Measurements from ENCODE around the gene CEMIP. TPM values are rescaled to one million over a fixed set of nuclear protein-coding genes. Genes with fewer than 3 reads are reported as not detected.

CEMIP gene
- total and polyA plus RNA-seq, 2 of the 13 experiments (the other 11 are each of a cell fraction or from before 2014, with no cell fraction given): 4.3 to 28.5 TPM

- Histone ChIP-seq H3K79me2 (ENCODE audit: insufficient read depth, low read length) (peaks cover 6% of the 10 kb centered on the region), H3K4me2 (ENCODE audit: low read depth, low read length) (no peak overlapping the region), H3K27me3 (ENCODE audit: control insufficient read depth in 1 of 2, insufficient read depth in 2 of 2, low read length in 2 of 2) (no peaks in the 10 kb centered on the region), H4K20me1 (ENCODE audit: insufficient read depth, low read length) (no peaks in the 10 kb centered on the region; the same call in 1 of the 2 replicates), H2AFZ (ENCODE audit: low read length) (no peak overlapping the region), H3K27ac (ENCODE audit: extremely low read length, insufficient read depth, low read length) (no peak overlapping the region), H3K4me3 (replicated peaks in 1 of 3; ENCODE audit: insufficient read depth in 1 of 3, low read depth in 2 of 3, low read length in 3 of 3) (no peak overlapping the region), H3K9me3 (ENCODE audit: low read length) (no peaks in the 10 kb centered on the region), H3K36me3 (replicated peaks in 1 of 2; ENCODE audit: control insufficient read depth in 1 of 2, insufficient read depth in 2 of 2, low read length in 2 of 2) (peaks cover 6 to 30% of the 10 kb centered on the region in 2 experiments; a peak in 4 of 5 replicates), H3K4me1 (ENCODE audit: insufficient read depth, low read length) (no peaks in the 10 kb centered on the region), H3K9ac (ENCODE audit: insufficient read depth, low read depth, low read length) (no peak overlapping the region)
- no peak for TF ChIP-seq ZNF513 (CRISPR knock-in tag; conservative IDR thresholded peaks at IDR 0.05)
- DNase-seq (ENCODE audit: low spot score): no peak
- ATAC-seq: no peak
- POLR2A ChIA-PET: no interaction called here
- in situ Hi-C loops (cut with HindIII; ENCODE audit: extremely low pct_ligation_motif_present, low pct_unique_long_range_greater_than_20kb): loop anchor here (10.0 kb wide), 1 partner anchor 414 kb away; no protein-coding TSS in a partner anchor
- no peak for FAIRE-seq
- intact Hi-C loops (cut with micrococcal nuclease; ENCODE audit: unreplicated experiment): loop anchor here (5.0 kb wide), 1 partner anchor 128 kb away; no protein-coding TSS in a partner anchor
- BruUV-seq (replicated peaks): TSS peak; percentile 55
- CTCF ChIA-PET (ENCODE audit: low intra/inter-chr PET ratio, low total read pairs): no interaction called here
- WGBS (ENCODE audit: low lambda C conversion rate): 94% methylated on average over 7 of the region's 7 CpGs
Measured at GRCh38 chr15:80978685-80979329, 199.6 kb downstream of the CEMIP start.

DNA sequence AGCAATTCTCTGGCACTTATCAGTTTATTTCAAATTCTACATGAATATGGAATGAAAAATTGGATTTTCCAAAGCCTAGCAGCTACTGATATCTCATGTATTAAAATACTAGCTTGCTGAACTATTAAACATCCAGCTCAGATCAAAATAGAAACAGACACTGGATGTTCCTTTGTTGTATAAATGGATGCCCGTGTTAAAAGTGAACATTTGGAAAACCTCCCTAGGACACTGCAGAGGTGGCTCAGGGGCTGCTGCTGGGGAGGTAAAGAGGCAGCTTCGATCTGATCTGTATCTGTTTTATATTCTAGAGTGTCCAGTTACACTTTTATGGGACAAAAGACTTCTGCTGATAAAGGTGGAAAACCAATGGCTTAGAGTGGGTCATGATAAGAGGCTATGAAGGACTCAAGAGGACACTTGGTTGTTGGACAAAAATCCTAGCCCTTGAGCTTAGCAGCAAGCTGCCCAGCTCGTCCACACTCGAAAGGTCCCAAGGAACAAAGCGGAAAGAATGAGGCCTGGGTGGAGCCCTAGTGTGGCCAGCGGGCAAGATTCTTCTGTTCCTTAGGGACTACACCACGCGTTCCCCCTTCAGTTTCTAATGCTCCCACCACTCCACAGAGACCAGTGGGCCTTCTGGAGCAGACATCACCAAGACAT is 200.5 kb downstream of the CEMIP start:
- POLR2A ChIA-PET: no interaction called here

More for the DNA sequence above, 200.5 kb downstream of the CEMIP start:
- peaks cover 6 to 30% of the 10 kb centered on the region in 2 experiments; a peak in 4 of 5 replicates for H3K36me3 ChIP-seq (replicated peaks in 1 of 2; ENCODE audit: control insufficient read depth in 1 of 2, insufficient read depth in 2 of 2, low read length in 2 of 2)
- H4K20me1 ChIP-seq (ENCODE audit: insufficient read depth, low read length): no peaks in the 10 kb centered on the region; the same call in 1 of the 2 replicates
- WGBS (ENCODE audit: low lambda C conversion rate): 93% methylated on average over 8 of the region's 8 CpGs
- BruUV-seq (replicated peaks): no TSS peak
- in situ Hi-C loops (cut with HindIII; ENCODE audit: extremely low pct_ligation_motif_present, low pct_unique_long_range_greater_than_20kb) (loop anchor here (10.0 kb wide), 1 partner anchor 415 kb away; no protein-coding TSS in a partner anchor), intact Hi-C loops (cut with micrococcal nuclease; ENCODE audit: unreplicated experiment) (loop anchor here (5.0 kb wide), 1 partner anchor 128 kb away; no protein-coding TSS in a partner anchor)
- H2AFZ ChIP-seq (ENCODE audit: low read length): no peak overlapping the region
- no peak overlapping the region for H3K4me3 ChIP-seq (replicated peaks in 1 of 3; ENCODE audit: insufficient read depth in 1 of 3, low read depth in 2 of 3, low read length in 3 of 3)
- no peak overlapping the region for H3K27ac ChIP-seq (ENCODE audit: extremely low read length, insufficient read depth, low read length)
- H3K4me1 ChIP-seq (ENCODE audit: insufficient read depth, low read length): no peaks in the 10 kb centered on the region
- no peak for FAIRE-seq
- DNase-seq (ENCODE audit: low spot score): no peak
- TF ChIP-seq CREM (IDR thresholded peaks at IDR 0.05): no peak
- no peak for TF ChIP-seq CREM (CRISPR knock-in tag; IDR thresholded peaks at IDR 0.05)
- TF ChIP-seq ZNF292 (CRISPR knock-in tag; IDR thresholded peaks at IDR 0.05; ENCODE audit: borderline replicate concordance, low read depth): no peak
- no peak for TF ChIP-seq HES4 (CRISPR knock-in tag; IDR thresholded peaks at IDR 0.05; ENCODE audit: borderline replicate concordance)
- TF ChIP-seq, protein P1, sequence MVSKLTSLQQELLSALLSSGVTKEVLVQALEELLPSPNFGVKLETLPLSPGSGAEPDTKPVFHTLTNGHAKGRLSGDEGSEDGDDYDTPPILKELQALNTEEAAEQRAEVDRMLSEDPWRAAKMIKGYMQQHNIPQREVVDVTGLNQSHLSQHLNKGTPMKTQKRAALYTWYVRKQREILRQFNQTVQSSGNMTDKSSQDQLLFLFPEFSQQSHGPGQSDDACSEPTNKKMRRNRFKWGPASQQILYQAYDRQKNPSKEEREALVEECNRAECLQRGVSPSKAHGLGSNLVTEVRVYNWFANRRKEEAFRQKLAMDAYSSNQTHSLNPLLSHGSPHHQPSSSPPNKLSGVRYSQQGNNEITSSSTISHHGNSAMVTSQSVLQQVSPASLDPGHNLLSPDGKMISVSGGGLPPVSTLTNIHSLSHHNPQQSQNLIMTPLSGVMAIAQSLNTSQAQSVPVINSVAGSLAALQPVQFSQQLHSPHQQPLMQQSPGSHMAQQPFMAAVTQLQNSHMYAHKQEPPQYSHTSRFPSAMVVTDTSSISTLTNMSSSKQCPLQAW (CRISPR knock-in tag; IDR thresholded peaks at IDR 0.05): no peak
- TF ChIP-seq, protein P2, sequence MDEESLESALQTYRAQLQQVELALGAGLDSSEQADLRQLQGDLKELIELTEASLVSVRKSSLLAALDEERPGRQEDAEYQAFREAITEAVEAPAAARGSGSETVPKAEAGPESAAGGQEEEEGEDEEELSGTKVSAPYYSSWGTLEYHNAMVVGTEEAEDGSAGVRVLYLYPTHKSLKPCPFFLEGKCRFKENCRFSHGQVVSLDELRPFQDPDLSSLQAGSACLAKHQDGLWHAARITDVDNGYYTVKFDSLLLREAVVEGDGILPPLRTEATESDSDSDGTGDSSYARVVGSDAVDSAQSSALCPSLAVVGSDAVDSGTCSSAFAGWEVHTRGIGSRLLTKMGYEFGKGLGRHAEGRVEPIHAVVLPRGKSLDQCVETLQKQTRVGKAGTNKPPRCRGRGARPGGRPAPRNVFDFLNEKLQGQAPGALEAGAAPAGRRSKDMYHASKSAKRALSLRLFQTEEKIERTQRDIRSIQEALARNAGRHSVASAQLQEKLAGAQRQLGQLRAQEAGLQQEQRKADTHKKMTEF (CRISPR knock-in tag; IDR thresholded peaks at IDR 0.05): no peak
- TF ChIP-seq AGO1 (IDR thresholded peaks at IDR 0.05; ENCODE audit: low read depth, low read length, poor library complexity, severe bottlenecking): no peak
- TF ChIP-seq HDAC2 (CRISPR knock-in tag; IDR thresholded peaks at IDR 0.05): no peak
- no peak for TF ChIP-seq SRSF4 (IDR thresholded peaks at IDR 0.05; ENCODE audit: low read depth, low read length, poor library complexity, severe bottlenecking)
- CTCF ChIA-PET (ENCODE audit: low intra/inter-chr PET ratio, low total read pairs): no interaction called here
- no peak for ATAC-seq
- peaks cover 13% of the 10 kb centered on the region for H3K79me2 ChIP-seq (ENCODE audit: insufficient read depth, low read length)
- H3K9me3 ChIP-seq (ENCODE audit: low read length): no peaks in the 10 kb centered on the region
- H3K4me2 ChIP-seq (ENCODE audit: low read depth, low read length): no peak overlapping the region
- H3K27me3 ChIP-seq (ENCODE audit: control insufficient read depth in 1 of 2, insufficient read depth in 2 of 2, low read length in 2 of 2): no peaks in the 10 kb centered on the region
- H3K9ac ChIP-seq (ENCODE audit: insufficient read depth, low read depth, low read length): no peak overlapping the region
